DOHH2 (cell line): Measurements from ENCODE around the gene PCDHGA6.

Source experiments
- CTCF ChIP-seq: fragments of 200-600 bp; sonication (generic); IDR thresholded peaks from one replicate; pipeline ENCODE4 v1.5.1; 2014; ENCODE audit warnings: antibody characterized with exemption, mild to moderate bottlenecking, low read depth, low read length; ENCODE audit not compliant: poor library complexity, severe bottlenecking
- EZH2phosphoT487 ChIP-seq: fragments of 200-600 bp; sonication (generic); IDR thresholded peaks from 2 replicates; pipeline ENCODE4 v1.6.1; 2017; ENCODE audit warnings: borderline replicate concordance, mild to moderate bottlenecking, antibody characterized with exemption, low read length, moderate library complexity, mixed read lengths

DNA sequence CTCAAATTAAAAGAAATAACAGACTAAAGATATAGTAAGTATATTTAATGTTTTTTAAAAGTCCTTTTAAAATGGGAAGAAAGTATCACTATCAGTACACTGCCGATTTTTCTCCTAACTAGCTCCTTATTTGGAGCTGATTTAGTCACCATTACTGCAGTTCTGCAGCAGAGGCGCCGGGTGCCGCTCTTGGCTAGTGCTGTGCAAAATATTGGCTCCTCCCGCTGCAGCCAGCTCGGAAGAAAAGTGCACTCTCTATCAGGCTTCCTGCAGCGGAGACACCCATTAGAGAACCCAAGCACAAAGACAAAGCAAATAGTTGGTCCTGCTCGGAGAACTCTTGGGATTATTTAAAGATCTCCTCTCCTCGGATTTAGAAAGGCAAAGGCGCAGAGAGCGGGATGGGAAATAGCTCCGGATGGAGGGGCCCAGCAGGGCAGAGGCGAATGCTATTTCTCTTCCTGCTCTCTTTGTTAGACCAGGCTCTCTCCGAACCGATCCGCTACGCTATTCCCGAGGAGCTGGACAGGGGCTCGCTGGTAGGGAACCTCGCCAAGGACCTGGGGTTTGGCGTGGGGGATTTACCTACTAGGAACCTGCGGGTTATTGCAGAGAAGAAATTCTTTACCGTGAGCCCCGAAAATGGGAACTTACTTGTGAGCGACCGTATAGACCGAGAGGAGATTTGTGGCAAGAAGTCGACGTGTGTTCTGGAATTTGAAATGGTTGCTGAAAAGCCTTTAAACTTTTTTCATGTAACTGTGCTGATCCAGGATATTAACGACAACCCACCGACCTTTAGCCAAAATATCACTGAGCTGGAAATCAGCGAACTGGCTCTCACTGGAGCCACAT is 3.5 kb upstream of the PCDHGA6 start, which contains the start of gene PCDHGB3:
- TF ChIP-seq CTCF (peak; percentile 72), EZH2phosphoT487 (no peak)
